PC-9 (cell line): ENCODE results near the gene PPP1R9A.

Experiments
- EZH2 ChIP-seq: fragments of 200-600 bp; sonication (generic); IDR thresholded peaks from 2 replicates; pipeline ENCODE4 v1.8.0; 2017; ENCODE audit warnings: antibody characterized with exemption, low read depth
- TF ChIP-seq, protein P1 (sequence below): fragments of 200-600 bp; sonication (generic); conservative IDR thresholded peaks from 2 replicates; pipeline ENCODE4 v1.6.1; 2017; ENCODE audit warnings: mixed run types, antibody characterized with exemption, mild to moderate bottlenecking, moderate library complexity

DNA sequence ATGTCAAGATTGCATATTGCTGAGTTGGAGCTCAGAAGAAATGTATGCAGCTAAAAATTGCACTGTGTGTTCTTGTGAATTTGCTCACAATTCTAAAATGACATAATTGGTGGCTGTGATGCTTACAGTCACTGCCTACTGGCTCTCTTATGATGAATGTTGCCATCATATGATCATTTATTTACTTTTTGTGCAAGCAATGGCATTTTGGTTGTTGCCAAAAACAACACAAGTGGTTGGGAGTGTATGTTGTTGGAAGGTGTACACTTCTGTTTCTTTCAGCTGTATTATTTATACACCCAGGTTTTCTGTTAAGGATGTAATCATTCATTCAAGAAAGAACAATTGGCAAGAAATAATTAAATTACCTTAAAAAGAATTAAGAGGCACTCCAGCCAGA is 388.0 kb downstream of the PPP1R9A start:
- no peak for TF ChIP-seq EZH2
- TF ChIP-seq, protein P1, sequence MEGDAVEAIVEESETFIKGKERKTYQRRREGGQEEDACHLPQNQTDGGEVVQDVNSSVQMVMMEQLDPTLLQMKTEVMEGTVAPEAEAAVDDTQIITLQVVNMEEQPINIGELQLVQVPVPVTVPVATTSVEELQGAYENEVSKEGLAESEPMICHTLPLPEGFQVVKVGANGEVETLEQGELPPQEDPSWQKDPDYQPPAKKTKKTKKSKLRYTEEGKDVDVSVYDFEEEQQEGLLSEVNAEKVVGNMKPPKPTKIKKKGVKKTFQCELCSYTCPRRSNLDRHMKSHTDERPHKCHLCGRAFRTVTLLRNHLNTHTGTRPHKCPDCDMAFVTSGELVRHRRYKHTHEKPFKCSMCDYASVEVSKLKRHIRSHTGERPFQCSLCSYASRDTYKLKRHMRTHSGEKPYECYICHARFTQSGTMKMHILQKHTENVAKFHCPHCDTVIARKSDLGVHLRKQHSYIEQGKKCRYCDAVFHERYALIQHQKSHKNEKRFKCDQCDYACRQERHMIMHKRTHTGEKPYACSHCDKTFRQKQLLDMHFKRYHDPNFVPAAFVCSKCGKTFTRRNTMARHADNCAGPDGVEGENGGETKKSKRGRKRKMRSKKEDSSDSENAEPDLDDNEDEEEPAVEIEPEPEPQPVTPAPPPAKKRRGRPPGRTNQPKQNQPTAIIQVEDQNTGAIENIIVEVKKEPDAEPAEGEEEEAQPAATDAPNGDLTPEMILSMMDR = no peak
